Activated naive CD4-positive, alpha-beta T cell treated with anti-CD3 and anti-CD28 coated beads, Interleukin-2, amount 50 U/mL, for 72 hours (primary cell): ENCODE data around the gene CCDC177. TPM values are rescaled to one million over a fixed set of nuclear protein-coding genes. Genes with fewer than 3 reads are reported as not detected.
"Not testable (repeated sequence)": the region's sequence is repeated elsewhere in the genome, so short reads cannot be mapped to it uniquely, and the experiment has no call there.

Source experiments
- ATAC-seq, 2 donors: fragments of 150-1000 bp; cut with Tn5 transposase; 2 replicates each; pipeline ENCODE4 v1.10.0; 2021; ENCODE audit warnings: mild to moderate bottlenecking in 2 of 2, moderate library complexity in 2 of 2
- DNase-seq, 2 donors: peaks; one replicate each; pipeline ENCODE4 v3.0.0; 2021 to 2022; ENCODE audit warnings: low spot score in 2 of 2
- H3K27ac Mint-ChIP-seq, 2 donors: one replicate each; pipeline ENCODE4 v1.8.0; 2022; ENCODE audit warnings: mild to moderate bottlenecking in 2 of 2, mixed read lengths in 2 of 2
- H3K36me3 Mint-ChIP-seq, 2 donors: one replicate each; pipeline ENCODE4 v1.8.0; 2022; ENCODE audit warnings: mixed read lengths in 2 of 2
- H3K9me3 Mint-ChIP-seq, 2 donors: one replicate each; pipeline ENCODE4 v1.8.0; 2022; ENCODE audit warnings: mixed read lengths in 2 of 2
- total RNA-seq, 2 donors: library from RNA; stranded (reverse); gene quantifications; one replicate each; pipeline ENCODE4 v1.2.3, GENCODE V29; 2022

CCDC177 gene
- total RNA-seq, 2 donors from 2014 or later, result not detected

DNA sequence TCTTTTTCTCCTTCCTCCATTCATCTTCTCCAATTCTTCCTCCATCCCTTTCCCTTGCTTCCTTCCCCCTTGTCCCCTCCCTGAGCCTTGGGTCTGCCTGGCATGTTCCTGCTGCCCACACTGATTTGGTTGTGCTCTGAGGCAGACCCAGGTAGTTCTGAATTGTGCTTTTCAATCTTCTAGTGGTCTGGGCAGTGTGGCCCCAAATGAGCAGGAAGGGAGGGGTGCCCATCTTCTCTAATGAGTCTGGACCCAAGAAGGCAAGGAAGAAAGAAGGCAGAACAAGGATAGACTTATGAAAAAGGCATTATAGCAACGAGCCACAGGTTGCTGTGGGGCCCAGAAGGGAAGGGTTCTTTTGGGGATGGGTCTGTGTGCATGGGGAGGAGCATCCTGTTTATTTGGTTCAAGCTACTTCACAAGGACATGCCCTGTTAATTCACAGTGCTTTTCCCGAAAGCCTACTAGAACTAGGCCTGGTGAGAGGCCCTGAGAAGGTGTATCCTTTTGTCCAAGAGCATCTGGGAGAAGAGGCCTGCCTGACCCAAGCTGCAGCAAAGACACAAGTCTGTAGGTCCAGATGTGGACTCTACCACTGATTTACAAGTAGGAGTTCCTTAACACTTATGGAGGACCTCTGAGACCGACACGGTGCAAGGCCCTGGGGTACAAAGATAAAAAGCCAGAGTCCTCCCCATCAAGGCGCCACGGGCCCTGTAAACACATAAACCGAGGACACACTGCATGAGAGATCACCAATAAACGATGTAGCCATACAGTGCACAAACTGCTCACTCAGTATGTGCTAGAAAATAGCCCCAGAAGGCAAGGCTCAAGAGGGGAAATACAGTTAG is 35.6 kb upstream of the CCDC177 start:
- DNase-seq (no peak), ATAC-seq (no peak)
- H3K9me3 Mint-ChIP-seq, result no peaks in the 10 kb centered on the region
- H3K27ac Mint-ChIP-seq, result peak overlapping the region; percentile 79 to 86
- peaks cover 26 to 31% of the 10 kb centered on the region in 2 donors for H3K36me3 Mint-ChIP-seq

DNA sequence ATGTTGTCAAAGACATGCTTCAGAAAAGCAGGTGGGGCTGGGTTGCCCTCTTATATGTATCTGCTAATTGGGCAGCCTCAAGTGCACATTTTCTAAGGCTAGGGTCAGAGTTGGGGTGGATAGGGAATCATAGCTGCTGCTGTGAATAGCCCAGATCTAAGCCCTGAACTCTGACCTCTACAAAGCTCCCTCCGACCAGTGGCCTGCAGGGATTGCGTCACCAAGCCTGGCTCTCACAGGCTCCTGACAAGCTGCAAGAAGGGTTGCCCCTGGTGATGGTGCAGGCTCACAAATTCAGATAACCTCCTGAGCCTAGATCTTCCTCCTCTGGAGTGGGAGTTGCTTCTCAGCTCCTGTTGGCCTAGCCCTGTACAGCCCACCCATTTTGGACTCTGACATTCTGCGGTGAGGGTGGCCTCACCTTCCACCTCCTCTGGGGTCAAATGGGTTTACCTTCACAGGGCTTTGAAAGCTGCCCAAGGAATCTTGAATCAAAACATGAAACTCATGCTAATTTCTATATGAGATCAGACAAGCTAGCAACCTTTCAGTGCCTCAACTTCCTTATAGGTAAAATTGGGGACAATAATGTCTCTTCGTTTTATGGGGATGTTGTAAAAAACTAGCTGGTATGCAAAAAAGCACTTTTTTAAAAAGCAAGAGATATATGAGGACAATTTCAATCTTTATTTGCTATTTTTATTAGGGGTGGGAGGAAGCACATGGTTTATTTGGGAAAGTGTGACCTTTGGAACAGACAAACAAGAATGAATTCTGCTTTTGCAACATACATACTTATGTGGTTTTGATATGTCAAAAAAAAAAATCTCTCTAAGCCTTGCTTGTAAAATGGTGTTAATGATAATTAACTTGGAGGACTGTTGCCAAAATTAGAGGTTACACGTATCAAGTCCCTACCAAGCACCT is 31.9 kb upstream of the CCDC177 start:
- Mint-ChIP-seq H3K36me3 (peaks cover 0 to 8% of the 10 kb centered on the region in 2 donors), H3K9me3 (no peaks in the 10 kb centered on the region), H3K27ac (no peak overlapping the region)
- no peak for ATAC-seq
- DNase-seq, result no peak

DNA sequence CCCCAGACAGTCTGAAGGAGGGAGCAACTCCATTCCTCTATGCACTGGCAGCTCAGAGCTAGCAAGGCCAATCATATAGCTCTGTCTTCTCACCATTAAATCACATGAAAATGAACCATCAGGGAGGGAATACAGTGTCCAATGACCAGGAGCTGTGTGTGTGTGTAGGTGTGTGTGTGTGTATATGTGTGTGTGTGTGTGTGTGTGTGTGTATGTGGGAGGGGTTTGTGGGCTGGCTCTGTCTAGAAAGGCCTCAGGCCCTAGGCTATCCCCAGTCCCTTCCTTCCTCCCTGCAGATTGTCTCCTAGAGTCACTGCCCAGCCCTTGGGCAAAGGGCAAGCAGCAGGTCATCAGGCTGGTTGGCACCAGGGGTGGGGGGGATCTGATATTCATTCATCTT is 31.1 kb upstream of the CCDC177 start:
- DNase-seq, result no peak
- Mint-ChIP-seq H3K36me3 (peaks cover 0 to 5% of the 10 kb centered on the region in 2 donors), H3K9me3 (no peaks in the 10 kb centered on the region), H3K27ac (no peak overlapping the region)
- ATAC-seq, result no peak

DNA sequence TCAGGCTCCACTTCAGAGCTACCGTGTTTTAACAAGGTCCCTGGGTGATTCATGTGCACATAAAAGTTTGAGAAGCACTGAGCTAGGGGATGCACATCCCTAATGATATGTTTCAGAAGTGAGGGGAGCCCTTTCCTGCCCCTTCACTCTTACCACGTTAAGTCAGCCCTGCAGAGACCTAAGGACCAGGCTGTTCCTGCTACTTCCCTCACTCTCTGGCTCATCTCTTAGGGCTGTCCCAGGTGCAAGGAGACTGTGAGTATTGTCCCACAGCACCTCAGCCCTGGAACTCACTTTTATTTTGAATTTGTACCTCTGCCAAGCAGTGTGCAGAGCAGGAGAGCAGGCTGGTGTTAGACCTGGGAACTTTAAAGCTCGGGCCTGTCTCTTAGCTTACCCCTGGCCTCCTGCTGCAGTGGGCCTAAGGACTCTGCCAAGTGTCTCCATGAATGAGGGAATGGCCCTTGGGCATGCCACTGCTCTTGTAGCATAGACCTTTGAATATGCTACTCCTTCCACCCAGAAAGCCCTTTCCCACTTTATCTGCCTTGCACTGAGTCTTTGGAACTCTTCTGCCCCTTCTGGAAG is 25.7 kb upstream of the CCDC177 start:
- H3K27ac Mint-ChIP-seq, result no peak overlapping the region
- no peaks in the 10 kb centered on the region for H3K36me3 Mint-ChIP-seq
- no peaks in the 10 kb centered on the region for H3K9me3 Mint-ChIP-seq
- ATAC-seq, result peak in 1 of 2 donors; percentile 16
- DNase-seq, result no peak

DNA sequence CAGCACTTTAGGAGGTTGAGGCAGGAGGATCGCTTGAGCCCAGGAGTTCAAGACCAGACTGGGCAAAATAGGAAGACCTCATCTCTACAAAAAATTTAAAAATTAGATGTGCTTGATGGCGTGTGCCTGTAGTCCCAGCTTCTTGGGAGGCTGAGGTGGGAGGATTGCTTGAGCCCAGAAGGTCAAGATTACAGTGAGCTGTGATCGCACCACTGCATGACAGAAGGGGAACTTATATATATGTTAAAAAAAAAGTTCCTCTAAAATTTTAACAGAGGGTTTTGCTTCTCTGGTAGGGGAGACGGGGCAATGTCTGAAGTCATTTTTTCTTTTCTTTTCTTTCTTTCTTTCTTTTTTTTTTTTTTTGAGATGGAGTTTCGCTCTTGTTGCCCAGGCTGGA is 24.8 kb upstream of the CCDC177 start:
- not testable (repeated sequence) for ATAC-seq, DNase-seq, H3K27ac Mint-ChIP-seq, H3K9me3 Mint-ChIP-seq, H3K36me3 Mint-ChIP-seq

DNA sequence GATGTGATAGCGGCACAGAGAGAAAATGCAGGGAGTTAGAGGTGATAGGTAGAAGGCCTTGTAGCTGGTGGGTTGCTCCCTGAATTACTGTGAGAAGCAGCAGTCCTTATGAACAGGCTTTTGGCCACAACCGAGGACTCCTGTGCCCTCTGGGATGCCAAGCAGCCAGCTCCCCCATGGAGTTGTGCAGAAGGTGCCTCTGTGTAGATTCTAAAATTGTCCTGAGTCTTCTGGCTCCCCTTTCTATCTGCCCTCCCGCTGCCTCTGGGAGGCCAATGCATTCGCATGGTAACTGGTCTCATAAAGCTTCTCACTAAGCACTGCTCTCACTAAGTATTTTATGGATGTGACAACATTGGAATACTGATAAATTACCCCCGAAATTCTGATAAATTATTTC is 20.7 kb upstream of the CCDC177 start:
- no peak overlapping the region for H3K27ac Mint-ChIP-seq
- H3K9me3 Mint-ChIP-seq, result no peaks in the 10 kb centered on the region

DNA sequence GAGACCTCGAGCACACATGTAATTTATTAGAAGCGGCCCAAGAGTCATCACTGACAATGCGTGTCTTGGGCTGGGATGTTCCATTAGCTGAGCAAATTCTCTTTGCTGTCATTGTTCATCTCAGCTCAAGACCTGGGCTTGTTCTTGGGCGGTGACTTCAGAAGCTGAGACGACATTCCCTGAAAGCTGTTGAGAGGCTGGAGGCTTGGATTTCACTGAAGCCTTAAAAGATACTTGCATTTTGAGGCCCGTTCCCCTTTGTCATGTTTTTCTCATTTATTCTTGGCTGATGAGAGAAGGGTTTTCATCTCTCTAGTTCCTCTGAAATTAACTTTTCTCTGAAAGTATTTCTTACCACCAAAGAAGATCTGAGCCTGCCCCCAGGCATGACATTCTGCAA is 20.2 kb upstream of the CCDC177 start:
- ATAC-seq (no peak), DNase-seq (no peak)
- Mint-ChIP-seq H3K9me3 (no peaks in the 10 kb centered on the region), H3K27ac (no peak overlapping the region), H3K36me3 (no peaks in the 10 kb centered on the region)

More for the DNA sequence above, 20.7 kb upstream of the CCDC177 start:
- DNase-seq (no peak), ATAC-seq (no peak)
- H3K36me3 Mint-ChIP-seq, result no peaks in the 10 kb centered on the region

DNA sequence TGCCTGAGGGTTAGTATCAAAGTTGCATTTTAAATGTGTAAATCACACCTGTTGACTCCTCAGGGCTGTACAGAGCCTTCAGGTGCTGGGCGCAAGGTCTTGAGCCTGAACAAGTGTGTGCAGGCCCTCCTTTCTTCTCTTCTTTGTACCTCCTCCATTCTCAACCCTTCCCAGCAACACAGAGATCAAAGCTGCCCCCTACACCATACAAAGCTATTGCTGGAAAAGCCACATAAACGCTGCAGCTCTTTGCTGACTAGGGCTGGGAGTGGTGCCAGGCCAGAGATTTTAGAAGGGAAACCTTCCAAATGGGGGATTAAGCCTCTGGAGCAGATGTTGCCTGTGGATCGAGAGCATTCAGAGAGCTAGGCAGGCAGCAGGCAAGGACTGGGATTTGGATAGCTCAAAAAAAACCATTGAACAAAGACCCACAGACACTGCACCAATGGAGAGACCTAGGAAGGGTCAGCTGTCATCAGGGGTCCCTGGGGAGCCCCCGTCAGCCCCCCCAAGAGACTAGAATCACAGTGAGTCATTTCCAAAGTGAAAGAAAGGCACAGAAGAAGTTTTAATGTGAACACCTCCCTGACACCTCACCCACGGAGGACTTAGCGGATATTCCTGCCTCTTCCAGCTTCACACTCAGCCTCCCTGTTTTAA is 18.5 kb upstream of the CCDC177 start:
- no peak for ATAC-seq
- Mint-ChIP-seq H3K9me3 (no peaks in the 10 kb centered on the region), H3K36me3 (no peaks in the 10 kb centered on the region), H3K27ac (no peak overlapping the region)
- no peak for DNase-seq

DNA sequence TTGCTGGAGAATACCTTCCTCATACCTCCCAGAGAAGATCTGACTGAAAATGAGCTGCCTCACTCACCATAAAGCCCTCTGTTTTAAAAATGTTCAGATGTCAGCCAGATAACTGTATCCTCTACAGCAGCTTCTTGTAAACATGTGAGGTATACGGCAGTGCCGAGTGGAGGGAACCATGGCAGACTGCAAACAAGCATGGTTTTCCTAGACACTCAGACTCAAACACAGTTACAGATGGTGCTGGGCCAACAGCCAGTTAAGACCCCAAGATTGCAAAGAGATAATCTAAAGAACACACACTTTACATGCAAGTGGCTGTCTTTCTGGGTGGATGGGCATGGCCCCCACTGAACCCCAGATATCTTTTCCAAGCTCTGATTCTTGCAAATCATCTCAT is 16.6 kb upstream of the CCDC177 start:
- Mint-ChIP-seq H3K9me3 (no peaks in the 10 kb centered on the region), H3K36me3 (no peaks in the 10 kb centered on the region), H3K27ac (no peak overlapping the region)
- DNase-seq (no peak), ATAC-seq (no peak)

DNA sequence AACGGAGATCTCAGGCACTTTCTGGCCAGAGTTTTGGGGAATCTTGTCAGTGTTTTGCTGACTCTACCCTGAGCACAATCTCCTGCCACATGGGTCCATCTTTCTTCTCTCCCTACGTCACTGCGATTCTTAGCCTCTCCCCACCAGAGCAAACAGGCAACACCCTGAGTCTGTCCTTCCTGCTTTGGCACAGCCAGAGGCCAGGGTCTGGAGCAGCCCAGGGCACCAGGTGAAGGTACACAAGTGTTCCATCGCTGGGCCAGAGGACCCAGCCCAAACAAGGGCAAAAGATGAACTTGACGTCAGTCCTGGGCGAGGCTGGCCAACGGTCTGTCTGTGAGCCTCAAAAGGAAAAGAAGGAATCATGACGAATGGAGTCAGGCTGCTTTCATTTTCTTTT is 12.7 kb upstream of the CCDC177 start:
- no peak for DNase-seq
- no peak for ATAC-seq
- Mint-ChIP-seq H3K36me3 (no peaks in the 10 kb centered on the region), H3K9me3 (no peaks in the 10 kb centered on the region), H3K27ac (no peak overlapping the region)

DNA sequence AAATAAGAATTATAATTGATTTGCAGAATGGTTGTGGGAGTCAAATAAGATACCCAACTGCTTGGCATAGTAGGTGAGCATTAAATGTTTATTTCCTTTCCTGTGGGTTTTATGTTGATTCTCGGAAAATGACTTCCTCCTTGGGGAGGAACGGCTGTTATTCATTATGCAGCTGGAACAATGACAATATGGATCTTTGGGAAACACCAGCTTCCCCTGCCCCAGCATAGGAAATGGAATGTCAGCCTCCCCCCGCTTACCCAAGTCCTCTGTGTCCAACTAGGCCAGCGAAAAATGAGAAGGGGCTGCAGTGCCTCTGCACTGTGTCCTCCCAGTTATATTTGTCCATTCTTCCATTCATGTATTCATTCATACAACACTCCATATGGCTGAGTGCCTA is 11.7 kb upstream of the CCDC177 start:
- ATAC-seq, result no peak
- Mint-ChIP-seq H3K27ac (no peak overlapping the region), H3K36me3 (no peaks in the 10 kb centered on the region), H3K9me3 (no peaks in the 10 kb centered on the region)
- no peak for DNase-seq

DNA sequence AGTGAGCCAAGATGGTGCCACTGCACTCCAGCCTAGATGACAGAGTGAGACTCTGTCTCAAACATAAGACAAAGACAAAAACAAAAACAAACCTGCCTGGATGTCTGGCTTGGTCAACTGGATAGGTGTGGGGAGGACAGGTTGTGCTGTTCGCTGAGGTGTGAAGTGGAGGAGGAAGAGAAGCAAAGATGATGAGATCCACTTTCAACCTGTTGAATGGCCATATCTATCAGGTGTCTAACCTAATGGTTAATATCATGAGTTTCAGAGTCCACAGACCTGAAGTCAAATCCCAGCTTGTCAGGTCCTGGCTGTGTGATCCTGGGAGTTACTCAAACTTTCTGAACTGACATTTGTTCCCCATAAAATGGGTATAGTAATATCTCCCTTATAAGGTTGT is 9.7 kb upstream of the CCDC177 start:
- Mint-ChIP-seq H3K36me3 (no peaks in the 10 kb centered on the region), H3K9me3 (no peaks in the 10 kb centered on the region), H3K27ac (peak overlapping the region in 1 of 2 donors; percentile 48)
- DNase-seq, result no peak
- ATAC-seq, result no peak

DNA sequence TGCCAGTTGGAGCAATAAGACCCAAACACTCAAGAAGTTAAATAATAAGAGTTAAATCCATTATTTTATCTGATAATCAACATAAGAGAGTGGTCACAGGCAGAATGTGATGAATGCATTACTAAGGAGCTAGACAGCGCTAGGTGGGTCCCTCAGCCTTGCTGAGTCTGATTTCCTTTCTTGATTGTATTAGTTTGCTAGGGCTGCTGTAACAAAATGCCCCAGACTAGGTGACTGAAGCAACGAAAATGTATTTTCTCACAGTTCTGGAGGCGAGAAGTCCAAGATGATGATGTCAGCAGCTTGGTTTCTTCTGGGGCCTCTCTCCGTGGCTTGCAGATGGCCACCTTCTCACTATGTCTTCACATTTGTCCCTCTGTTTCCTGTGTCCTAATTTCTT is 8.2 kb upstream of the CCDC177 start:
- no peaks in the 10 kb centered on the region for H3K36me3 Mint-ChIP-seq
- H3K9me3 Mint-ChIP-seq, result no peaks in the 10 kb centered on the region
- no peak for DNase-seq
- no peak overlapping the region for H3K27ac Mint-ChIP-seq
- ATAC-seq, result no peak

DNA sequence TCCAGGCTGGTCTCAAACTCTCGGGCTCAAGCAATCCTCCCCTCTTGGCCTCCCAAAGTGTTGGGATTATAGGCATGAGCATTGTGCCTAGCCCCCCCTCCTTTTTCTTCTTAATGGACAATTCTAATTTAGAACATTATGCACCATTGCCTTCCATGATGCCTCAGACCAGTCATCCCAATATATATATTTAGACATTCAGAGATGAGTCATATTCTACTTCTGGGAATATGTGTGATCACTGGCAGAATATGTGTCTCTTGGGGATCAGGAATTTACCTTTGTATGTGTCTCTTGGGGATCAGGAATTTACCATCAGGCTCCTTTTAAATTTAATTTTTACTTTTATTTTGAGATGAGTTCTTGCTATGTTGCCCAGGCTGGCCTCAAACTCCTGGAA is 7.5 kb upstream of the CCDC177 start:
- no peak for ATAC-seq
- DNase-seq, result no peak
- no peaks in the 10 kb centered on the region for H3K36me3 Mint-ChIP-seq
- H3K27ac Mint-ChIP-seq, result no peak overlapping the region
- H3K9me3 Mint-ChIP-seq, result no peaks in the 10 kb centered on the region

DNA sequence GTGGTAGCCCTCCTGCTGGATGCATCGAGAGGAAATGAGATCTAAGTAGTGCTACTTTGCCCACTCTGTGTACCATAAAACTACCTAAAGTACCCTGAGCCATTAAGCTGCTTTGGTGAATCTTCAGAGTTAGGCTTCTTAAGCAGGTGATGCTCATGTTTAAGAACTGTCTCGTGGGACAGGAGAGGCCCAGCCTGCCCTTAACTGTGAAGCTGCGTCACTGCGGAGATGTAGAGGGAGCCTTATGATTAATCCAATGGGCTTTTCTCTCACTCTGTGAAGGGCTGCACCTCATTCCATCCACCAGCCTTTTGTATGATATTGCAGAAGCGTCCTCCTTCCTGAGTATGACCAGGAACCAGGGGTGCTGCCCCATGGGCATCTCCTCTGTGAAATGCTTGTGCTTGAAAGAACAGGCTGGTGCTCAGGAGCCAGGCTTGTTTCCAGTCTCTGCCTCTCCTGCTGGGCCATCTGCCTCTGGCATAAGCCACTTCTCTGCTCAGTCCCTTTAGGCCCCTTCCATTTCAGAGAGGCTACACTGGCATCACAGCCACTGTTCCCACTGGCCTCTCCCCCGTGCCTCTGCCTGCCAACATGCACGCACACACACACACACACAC is 6.8 kb upstream of the CCDC177 start:
- DNase-seq, result no peak
- no peaks in the 10 kb centered on the region for H3K9me3 Mint-ChIP-seq
- ATAC-seq, result no peak
- no peak overlapping the region for H3K27ac Mint-ChIP-seq
- H3K36me3 Mint-ChIP-seq, result no peaks in the 10 kb centered on the region

DNA sequence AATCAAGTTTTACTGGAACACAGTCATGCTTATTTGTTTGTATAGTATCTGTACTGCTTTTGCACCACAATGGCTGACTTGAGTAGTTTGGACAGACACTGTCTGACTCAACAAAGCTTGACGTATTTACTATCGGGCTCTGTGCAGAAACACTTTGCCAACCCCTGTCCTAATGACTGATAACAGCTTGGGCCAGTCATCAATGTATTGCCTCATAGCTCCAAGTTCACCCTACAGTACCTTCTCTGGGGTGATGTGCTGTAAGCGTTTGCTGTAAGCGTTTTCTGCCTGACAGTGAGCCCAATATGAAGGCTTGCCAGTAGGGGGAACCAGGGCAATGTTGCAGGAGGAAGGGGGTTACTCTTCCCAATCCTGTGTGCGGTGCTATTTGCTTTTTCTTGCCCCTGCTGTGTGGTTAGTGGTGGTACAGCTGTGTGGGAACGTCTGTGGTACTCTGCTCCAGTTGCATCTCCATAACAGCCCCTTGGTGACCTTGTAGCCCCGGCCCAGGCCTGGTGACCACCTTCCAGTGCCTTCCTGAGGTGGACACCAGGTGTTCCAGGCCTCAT is 5.4 kb upstream of the CCDC177 start:
- DNase-seq (no peak), ATAC-seq (peak in 1 of 2 donors; percentile 44)

More for the DNA sequence above, 5.4 kb upstream of the CCDC177 start:
- Mint-ChIP-seq H3K27ac (no peak overlapping the region), H3K9me3 (no peaks in the 10 kb centered on the region), H3K36me3 (no peaks in the 10 kb centered on the region)
